Activated CD4-positive, alpha-beta memory T cell treated with anti-CD3 and anti-CD28 coated beads for 36 hours (primary cell): ENCODE data around the gene NPBWR2. TPM values are rescaled to one million over a fixed set of nuclear protein-coding genes. Genes with fewer than 3 reads are reported as not detected.

ENCODE experiments used
- CTCF ChIA-PET: fragments of 350-600 bp; sonication (Branson Sonifier 250); formaldehyde crosslinking; loops from one replicate; lab custom pipeline; 2021; ENCODE audit warnings: antibody characterized with exemption, inconsistent platforms; lab: Charles Lee
- POLR2A ChIA-PET: fragments of 350-600 bp; sonication (Branson Sonifier 250); formaldehyde crosslinking; loops from one replicate; lab custom pipeline; 2021; ENCODE audit warnings: antibody characterized with exemption; lab: Charles Lee
- DNase-seq: peaks from one replicate; pipeline ENCODE4 v3.0.0-alpha.2; 2020
- H3K27ac Mint-ChIP-seq: one replicate; pipeline ENCODE4 v1.8.0; 2021; ENCODE audit warnings: mixed read lengths
- H3K27me3 Mint-ChIP-seq: one replicate; pipeline ENCODE4 v1.8.0; 2021; ENCODE audit warnings: mixed read lengths
- H3K36me3 Mint-ChIP-seq: one replicate; pipeline ENCODE4 v1.8.0; 2021; ENCODE audit warnings: mixed read lengths
- H3K4me1 Mint-ChIP-seq: one replicate; pipeline ENCODE4 v1.8.0; 2021; ENCODE audit warnings: low read depth, mixed read lengths
- H3K4me3 Mint-ChIP-seq: one replicate; pipeline ENCODE4 v1.8.0; 2021; ENCODE audit warnings: mild to moderate bottlenecking, mixed read lengths
- H3K9me3 Mint-ChIP-seq: one replicate; pipeline ENCODE4 v1.8.0; 2021; ENCODE audit warnings: mixed read lengths
- intact Hi-C: fragments of 100-400 bp; cut with micrococcal nuclease; formaldehyde crosslinking; loops from one replicate; pipeline ENCODE4 v1.15.1; 2023
- total RNA-seq, 2 experiments: library from RNA; stranded (reverse); gene quantifications; one replicate each; pipeline ENCODE4 v1.2.3, GENCODE V29; 2021

The NPBWR2 gene
- total RNA-seq, 2 experiments from 2014 or later: not detected

DNA sequence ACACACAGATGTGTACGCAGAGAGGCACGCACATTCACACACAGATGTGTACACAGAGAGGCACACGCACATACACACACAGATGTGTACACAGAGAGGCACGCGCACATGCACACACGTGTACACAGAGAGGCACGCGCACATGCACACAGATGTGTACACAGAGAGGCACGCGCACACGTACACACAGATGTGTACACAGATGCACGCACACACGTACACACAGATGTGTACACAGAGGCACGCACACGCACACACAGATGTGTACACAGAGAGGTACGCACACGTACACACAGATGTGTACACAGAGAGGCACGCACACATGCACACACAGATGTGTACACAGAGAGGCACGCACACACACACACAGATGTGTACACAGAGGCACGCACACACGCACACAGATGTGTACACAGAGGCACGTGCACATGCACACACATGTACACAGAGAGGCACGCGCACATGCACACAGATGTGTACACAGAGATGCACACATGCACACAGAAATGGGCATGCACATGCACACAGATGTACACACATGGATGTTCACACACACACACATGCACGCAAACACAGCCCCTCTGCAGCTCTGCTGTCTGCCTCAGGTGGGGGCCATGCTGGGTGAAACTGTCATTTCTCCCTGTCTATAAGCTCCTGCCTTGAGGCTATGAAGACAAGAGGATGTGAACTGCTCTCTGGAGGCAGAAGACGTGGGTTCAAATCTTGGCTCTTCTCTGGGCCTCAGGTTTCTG lies 42.6 kb upstream of the NPBWR2 start:
- no peaks in the 10 kb centered on the region for H3K4me1 Mint-ChIP-seq
- CTCF ChIA-PET: no interaction called here
- H3K9me3 Mint-ChIP-seq: peaks cover 10% of the 10 kb centered on the region
- intact Hi-C loops: no loop called here
- H3K27ac Mint-ChIP-seq: no peak overlapping the region
- no peaks in the 10 kb centered on the region for H3K27me3 Mint-ChIP-seq
- DNase-seq: no peak
- POLR2A ChIA-PET: no interaction called here
- peaks cover 3% of the 10 kb centered on the region for H3K36me3 Mint-ChIP-seq
- H3K4me3 Mint-ChIP-seq: no peak overlapping the region

DNA sequence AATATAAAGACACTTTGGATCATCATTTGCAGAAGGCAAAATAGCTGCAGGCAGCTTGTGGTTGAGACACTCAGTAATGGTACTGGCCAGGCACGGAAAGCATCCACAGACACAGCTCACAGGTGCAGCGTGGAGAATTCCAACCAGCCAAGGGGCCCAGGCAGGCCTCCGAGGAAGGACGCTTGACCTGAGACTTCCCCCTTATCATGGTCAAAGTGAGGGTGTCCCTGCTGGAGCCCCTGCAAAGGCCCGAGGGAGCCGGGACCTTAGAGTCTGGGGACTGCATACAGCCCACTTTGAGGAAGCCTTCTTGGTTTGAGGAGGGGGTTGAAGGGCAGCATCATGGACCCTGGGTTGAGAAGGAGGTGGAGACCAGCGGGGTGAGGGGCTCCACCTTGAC lies 41.8 kb upstream of the NPBWR2 start:
- H3K27me3 Mint-ChIP-seq: peaks cover 1% of the 10 kb centered on the region
- peaks cover 18% of the 10 kb centered on the region for H3K9me3 Mint-ChIP-seq
- POLR2A ChIA-PET: no interaction called here
- H3K27ac Mint-ChIP-seq: no peak overlapping the region
- intact Hi-C loops: no loop called here
- no peak for DNase-seq
- CTCF ChIA-PET: no interaction called here
- no peak overlapping the region for H3K4me3 Mint-ChIP-seq
- H3K36me3 Mint-ChIP-seq: peaks cover 5% of the 10 kb centered on the region
- no peaks in the 10 kb centered on the region for H3K4me1 Mint-ChIP-seq

DNA sequence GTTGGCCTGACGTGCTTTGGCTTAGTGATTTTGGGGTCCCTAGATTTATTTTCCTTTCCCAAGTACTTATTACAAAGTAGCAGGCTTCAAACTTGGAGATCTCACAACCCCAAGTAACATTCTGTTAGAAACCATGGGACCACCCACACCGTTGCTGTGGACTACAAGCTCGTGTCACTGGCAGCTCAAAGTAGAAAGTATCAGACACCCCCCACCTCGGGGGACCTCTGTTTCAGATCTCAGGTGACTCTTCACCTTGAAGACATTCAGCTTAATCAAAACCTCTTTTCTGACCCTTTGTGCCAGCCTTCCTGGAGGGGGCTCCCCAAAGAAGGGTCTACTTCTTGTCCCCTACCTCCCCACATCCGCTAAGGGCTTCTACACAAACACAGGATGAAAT lies 41.2 kb upstream of the NPBWR2 start:
- peaks cover 20% of the 10 kb centered on the region for H3K9me3 Mint-ChIP-seq
- H3K27ac Mint-ChIP-seq: no peak overlapping the region
- H3K4me1 Mint-ChIP-seq: no peaks in the 10 kb centered on the region
- intact Hi-C loops: no loop called here
- no peak for DNase-seq
- H3K4me3 Mint-ChIP-seq: no peak overlapping the region
- peaks cover 5% of the 10 kb centered on the region for H3K36me3 Mint-ChIP-seq
- peaks cover 1% of the 10 kb centered on the region for H3K27me3 Mint-ChIP-seq
- ChIA-PET POLR2A (no interaction called here), CTCF (no interaction called here)

DNA sequence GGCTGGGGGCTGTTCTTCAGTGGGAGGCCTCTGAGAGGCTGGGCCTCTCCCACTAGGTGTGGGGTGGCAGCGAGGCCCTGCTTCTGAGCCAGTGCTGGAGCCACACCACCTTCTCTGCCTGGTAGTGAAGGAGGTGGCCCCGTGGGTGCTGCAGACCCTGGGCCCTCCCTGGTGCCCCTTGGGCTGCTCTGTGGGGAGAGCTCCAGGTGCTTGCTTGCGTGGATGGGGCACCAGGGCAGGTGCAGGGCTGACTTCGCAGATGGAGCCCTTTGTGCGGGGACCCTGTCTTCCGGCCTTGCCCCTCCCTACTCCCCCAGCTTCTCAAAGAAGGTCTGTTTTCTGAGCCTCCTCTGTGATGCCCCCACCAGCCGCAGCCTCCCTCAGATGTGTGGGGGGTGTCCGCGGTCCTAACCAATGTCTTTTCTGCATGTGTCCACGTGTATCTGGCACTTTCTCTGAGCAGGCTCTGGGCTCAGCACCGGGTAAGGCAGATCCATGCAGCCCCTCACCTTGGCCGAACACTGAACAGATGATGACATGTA lies 39.6 kb upstream of the NPBWR2 start:
- Mint-ChIP-seq H3K27me3 (peaks cover 1% of the 10 kb centered on the region), H3K36me3 (peaks cover 5% of the 10 kb centered on the region), H3K27ac (no peak overlapping the region), H3K4me1 (no peaks in the 10 kb centered on the region), H3K9me3 (peaks cover 20% of the 10 kb centered on the region), H3K4me3 (no peak overlapping the region)
- POLR2A ChIA-PET: no interaction called here
- CTCF ChIA-PET: interaction anchor here (1.3 kb wide), 1 partner anchor 24 kb away, joined by 4 read pairs; no protein-coding TSS in a partner anchor
- intact Hi-C loops: no loop called here
- no peak for DNase-seq

DNA sequence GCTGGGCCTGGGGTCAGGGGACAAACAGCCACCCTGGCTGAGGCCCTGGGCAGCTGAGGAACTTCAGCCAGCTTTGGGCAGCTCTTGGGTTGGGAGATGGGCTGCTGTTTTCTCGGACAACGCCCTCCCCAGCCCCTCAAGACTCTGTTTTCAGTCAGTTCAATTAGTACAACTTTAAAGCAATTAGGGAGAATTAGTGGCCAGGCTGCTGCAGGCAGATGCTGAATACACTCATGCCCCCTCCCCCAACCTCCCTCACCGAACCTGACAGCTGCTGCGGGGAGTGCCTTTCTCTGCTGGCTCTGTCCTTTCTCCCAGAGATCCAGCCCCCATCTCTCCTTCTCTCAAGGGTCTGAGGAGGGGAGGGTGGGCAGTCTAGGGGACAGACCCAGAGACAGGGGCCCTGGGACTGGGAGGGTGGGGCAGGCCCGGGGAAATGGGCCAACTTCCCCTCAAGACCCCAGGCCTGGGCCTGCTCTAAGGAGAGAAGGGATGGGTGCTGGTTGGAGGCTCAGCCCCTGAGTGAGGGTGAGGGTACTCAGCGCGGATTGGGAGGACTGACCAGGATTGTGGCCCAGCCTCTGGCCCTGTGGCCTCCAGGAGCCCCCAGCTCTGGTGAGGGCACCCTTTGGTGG lies 39.1 kb upstream of the NPBWR2 start:
- POLR2A ChIA-PET: no interaction called here
- DNase-seq: no peak
- intact Hi-C loops: no loop called here

DNA sequence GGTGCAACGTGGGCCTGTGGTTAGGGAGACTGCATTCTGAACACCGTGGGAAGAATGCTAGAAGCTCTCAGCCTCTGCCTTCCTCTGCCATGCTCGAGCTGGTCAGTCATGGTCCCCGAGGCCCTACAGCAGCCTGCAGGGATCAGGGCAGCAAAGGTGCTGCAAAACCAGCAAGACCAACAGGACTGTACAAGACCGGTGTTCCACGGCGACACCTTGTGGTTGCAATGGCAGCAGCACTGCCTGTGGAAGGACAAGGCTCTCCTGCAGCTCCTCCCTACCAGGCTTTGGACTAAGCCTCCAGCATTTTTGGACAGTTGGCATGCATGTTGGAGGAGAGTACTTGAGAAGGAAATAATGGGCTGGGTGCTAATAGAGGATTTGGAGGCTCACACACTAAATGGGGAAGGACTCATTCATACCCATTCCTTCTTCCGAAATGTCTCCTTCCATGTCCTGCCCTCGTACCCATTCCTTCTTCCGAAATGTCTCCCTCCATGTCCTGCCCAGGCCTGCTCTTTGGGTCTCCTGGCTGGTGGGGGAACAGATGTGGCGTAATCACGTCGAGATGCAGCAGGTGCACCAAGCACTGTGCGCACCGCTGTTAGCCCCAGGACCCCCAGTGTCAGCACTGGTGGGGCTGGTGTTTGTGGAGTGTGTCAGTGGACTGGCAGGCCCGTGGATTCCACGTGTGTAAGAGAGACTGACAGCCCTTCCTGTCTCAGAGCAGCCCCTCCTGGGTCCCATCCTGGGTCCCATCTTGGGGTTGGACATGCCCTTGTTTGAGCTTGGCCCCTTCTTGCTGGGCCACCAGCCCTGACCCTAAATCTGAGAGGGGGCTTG lies 38.3 kb upstream of the NPBWR2 start:
- POLR2A ChIA-PET: no interaction called here

More for the DNA sequence above, 39.1 kb upstream of the NPBWR2 start:
- H3K27ac Mint-ChIP-seq: no peak overlapping the region
- peaks cover 1% of the 10 kb centered on the region for H3K27me3 Mint-ChIP-seq
- no peak overlapping the region for H3K4me3 Mint-ChIP-seq
- CTCF ChIA-PET: interaction anchor here (1.3 kb wide), 1 partner anchor 24 kb away, joined by 4 read pairs; no protein-coding TSS in a partner anchor
- H3K4me1 Mint-ChIP-seq: no peaks in the 10 kb centered on the region
- H3K9me3 Mint-ChIP-seq: peaks cover 20% of the 10 kb centered on the region
- H3K36me3 Mint-ChIP-seq: peaks cover 5% of the 10 kb centered on the region

DNA sequence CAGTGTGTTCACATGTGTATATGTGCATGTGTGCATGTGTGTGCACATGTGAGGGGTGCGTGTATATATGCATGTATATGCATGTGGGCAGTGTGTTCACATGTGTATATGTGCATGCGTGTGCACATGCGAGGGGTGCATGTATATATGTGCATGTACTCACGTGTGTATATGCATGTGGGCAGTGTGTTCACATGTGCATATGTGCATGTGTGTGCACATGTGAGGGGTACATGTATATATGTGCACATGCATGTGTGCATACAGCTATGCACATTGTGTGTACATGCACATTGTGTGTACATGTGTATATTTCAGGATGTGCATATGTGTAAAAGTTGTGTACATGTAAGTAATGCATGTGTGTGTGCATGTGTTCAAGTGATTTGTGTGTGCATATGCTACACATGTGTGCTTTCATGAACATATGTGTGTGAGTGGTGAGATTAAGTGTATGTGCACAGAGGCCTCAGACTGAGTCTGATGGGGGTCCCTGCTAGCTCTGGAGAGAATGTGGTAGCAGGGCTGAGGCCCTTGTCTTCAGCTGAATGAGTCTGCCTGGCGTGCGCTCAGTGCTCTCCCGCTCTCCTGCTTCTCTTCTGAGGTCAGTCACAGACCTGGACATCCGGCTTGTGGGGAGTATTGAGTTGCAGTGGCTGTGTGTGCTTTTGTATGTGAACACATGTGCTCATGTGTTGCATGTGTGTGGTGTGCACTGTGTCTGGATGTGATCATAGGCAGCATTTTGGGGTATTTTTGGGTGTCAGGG lies 37.0 kb upstream of the NPBWR2 start:
- Mint-ChIP-seq H3K9me3 (peaks cover 20% of the 10 kb centered on the region), H3K27ac (no peak overlapping the region), H3K4me3 (no peak overlapping the region), H3K4me1 (no peaks in the 10 kb centered on the region), H3K27me3 (peaks cover 5% of the 10 kb centered on the region), H3K36me3 (peaks cover 5% of the 10 kb centered on the region)
- DNase-seq: no peak
- intact Hi-C loops: no loop called here
- ChIA-PET POLR2A (no interaction called here), CTCF (no interaction called here)

More for the DNA sequence above, 38.3 kb upstream of the NPBWR2 start:
- peaks cover 20% of the 10 kb centered on the region for H3K9me3 Mint-ChIP-seq
- H3K4me3 Mint-ChIP-seq: no peak overlapping the region
- intact Hi-C loops: no loop called here
- no peaks in the 10 kb centered on the region for H3K4me1 Mint-ChIP-seq
- H3K27ac Mint-ChIP-seq: no peak overlapping the region
- CTCF ChIA-PET: interaction anchor here (1.3 kb wide), 1 partner anchor 23 kb away, joined by 4 read pairs; no protein-coding TSS in a partner anchor
- DNase-seq: peak; percentile 42
- peaks cover 3% of the 10 kb centered on the region for H3K27me3 Mint-ChIP-seq
- H3K36me3 Mint-ChIP-seq: peaks cover 5% of the 10 kb centered on the region

DNA sequence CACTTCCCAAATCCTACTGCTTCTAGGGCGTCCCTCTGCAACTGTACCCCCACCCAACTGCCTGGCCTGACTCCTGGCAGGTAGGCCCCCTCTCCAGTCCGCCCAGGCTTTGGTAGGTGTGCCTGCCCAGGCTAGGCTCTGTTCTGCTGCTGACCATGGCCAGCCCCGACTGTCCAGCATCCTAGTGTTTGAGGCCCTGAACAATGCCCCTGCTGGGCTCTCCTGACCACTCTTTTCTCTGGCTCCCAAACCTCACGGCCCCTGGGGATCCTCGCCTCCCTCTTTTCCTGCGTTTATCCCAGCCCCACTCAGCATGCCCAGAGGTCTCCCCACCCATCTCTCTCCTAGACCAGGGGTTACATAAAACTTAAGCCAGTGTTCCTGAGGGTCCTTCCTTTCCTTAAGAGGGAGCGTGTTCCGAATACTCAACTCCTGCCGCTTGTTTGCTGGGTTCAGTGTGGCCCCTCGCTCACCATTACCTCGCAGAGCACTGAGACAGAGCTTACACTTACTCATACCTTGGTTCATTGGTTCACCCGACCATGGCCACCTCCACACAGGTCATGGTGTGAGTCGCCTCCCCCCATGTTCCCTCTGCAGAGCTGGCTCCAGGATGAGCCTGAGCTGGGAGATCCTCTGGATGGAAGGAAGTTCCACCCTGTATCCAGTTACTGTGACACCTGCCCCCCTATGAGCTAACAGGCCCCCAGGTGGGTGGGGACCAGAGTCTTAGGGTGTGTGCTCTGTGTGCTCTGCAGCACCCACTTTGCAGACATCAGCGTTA lies 35.8 kb upstream of the NPBWR2 start:
- no peak for DNase-seq
- no peak overlapping the region for H3K27ac Mint-ChIP-seq
- POLR2A ChIA-PET: no interaction called here
- H3K36me3 Mint-ChIP-seq: peaks cover 5% of the 10 kb centered on the region
- intact Hi-C loops: no loop called here
- H3K27me3 Mint-ChIP-seq: peaks cover 5% of the 10 kb centered on the region
- peaks cover 20% of the 10 kb centered on the region for H3K9me3 Mint-ChIP-seq
- no peak overlapping the region for H3K4me3 Mint-ChIP-seq
- CTCF ChIA-PET: no interaction called here
- no peaks in the 10 kb centered on the region for H3K4me1 Mint-ChIP-seq

DNA sequence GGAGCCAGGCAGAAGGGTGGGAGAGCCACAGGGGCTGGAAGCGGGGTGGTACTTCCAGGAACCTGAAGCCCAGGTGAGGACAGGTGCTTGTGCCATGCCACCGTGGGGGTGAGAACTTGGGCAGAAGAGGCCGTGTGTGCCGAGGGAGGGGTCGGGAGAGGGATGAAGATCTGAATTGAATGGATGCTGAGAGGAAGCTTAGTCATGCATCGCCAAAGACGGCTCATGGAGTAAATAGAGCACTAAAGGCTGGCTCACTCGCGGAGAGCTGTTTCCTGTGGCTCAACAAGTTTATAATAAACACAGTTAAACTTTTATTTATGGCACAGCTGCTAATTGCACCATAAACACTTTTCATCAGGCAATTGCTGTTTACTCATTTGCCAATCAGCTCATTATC lies 35.2 kb upstream of the NPBWR2 start:
- CTCF ChIA-PET: no interaction called here
- H3K27ac Mint-ChIP-seq: no peak overlapping the region
- POLR2A ChIA-PET: no interaction called here
- H3K4me1 Mint-ChIP-seq: no peaks in the 10 kb centered on the region
- peaks cover 5% of the 10 kb centered on the region for H3K36me3 Mint-ChIP-seq
- no peak overlapping the region for H3K4me3 Mint-ChIP-seq
- intact Hi-C loops: no loop called here
- no peak for DNase-seq
- H3K27me3 Mint-ChIP-seq: peaks cover 5% of the 10 kb centered on the region
- H3K9me3 Mint-ChIP-seq: peaks cover 20% of the 10 kb centered on the region

DNA sequence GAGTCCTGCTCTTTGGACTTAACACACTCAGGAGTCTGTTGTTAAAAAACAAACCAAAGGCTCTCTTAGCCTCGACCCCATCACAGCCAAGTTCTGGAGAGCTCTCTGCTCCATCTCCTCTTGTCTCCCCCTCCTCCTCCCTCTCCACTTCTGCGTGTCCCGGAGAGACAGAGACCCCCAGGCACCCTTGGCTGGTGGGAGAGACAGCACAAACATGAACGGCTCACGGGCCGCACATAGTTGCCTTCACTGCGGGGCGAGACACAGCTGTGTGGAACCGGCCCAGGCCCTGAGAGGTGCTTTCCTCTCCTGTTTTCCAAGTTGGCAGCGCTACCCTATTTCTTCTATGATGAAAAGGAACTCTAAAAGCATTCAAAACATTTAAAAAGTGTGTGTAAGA lies 33.6 kb upstream of the NPBWR2 start:
- CTCF ChIA-PET: no interaction called here

More for the DNA sequence above, 33.6 kb upstream of the NPBWR2 start:
- Mint-ChIP-seq H3K27ac (no peak overlapping the region), H3K4me1 (no peaks in the 10 kb centered on the region), H3K4me3 (no peak overlapping the region), H3K27me3 (peaks cover 5% of the 10 kb centered on the region), H3K9me3 (peaks cover 20% of the 10 kb centered on the region), H3K36me3 (peaks cover 5% of the 10 kb centered on the region)
- POLR2A ChIA-PET: no interaction called here
- intact Hi-C loops: no loop called here
- no peak for DNase-seq
